ENCODE measurements around the gene SOX13. TPM values are rescaled to one million over a fixed set of nuclear protein-coding genes. Genes with fewer than 3 reads are reported as not detected.

SOX13 gene
- total RNA-seq, 4 donors from 2014 or later: 10.8 to 52.0 (median 18.7) TPM

DNA sequence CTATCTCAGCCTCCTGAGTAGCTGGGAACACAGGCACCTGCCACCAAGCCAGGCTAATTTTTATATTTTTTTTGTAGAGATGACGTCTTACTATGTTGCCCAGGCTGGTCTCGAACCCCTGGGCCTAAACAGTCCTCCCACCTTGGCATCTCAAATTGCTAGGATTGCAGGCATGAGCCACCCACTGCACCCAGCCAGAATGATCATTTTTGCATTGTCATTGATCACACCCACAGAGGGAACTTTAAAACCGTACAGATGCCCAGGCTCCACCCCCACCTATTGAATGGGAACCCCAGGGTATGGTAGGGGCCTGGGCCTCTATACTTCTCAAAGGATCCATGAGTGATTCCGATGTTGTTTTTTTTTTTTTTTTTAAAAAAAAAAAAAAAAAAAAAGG is 42.2 kb downstream of the SOX13 start:
- TF ChIP-seq, protein P1, sequence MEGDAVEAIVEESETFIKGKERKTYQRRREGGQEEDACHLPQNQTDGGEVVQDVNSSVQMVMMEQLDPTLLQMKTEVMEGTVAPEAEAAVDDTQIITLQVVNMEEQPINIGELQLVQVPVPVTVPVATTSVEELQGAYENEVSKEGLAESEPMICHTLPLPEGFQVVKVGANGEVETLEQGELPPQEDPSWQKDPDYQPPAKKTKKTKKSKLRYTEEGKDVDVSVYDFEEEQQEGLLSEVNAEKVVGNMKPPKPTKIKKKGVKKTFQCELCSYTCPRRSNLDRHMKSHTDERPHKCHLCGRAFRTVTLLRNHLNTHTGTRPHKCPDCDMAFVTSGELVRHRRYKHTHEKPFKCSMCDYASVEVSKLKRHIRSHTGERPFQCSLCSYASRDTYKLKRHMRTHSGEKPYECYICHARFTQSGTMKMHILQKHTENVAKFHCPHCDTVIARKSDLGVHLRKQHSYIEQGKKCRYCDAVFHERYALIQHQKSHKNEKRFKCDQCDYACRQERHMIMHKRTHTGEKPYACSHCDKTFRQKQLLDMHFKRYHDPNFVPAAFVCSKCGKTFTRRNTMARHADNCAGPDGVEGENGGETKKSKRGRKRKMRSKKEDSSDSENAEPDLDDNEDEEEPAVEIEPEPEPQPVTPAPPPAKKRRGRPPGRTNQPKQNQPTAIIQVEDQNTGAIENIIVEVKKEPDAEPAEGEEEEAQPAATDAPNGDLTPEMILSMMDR (IDR thresholded peaks at IDR 0.05): no peak
- DNase-seq (ENCODE audit: low spot score) (no peak), ATAC-seq (ENCODE audit: low FRiP score) (no peak)

DNA sequence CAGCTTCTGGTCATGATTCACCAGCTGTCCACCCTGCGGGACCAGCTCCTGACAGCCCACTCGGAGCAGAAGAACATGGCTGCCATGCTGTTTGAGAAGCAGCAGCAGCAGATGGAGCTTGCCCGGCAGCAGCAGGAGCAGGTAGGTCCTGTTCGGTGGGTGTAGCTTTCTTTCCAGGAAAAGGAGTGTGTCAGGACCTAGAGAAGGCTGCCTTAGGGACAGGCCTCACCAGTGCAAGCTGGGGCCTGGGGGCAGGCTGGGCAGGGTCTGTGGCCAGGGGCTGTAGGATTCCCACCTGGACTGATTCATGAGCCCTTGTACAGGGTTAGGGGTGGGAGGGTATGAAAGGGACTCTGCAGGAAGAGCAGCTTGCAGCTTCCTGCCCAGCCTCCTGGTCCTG is 43.6 kb downstream of the SOX13 start:
- ATAC-seq (ENCODE audit: low FRiP score) (no peak), DNase-seq (ENCODE audit: low spot score) (no peak)
- TF ChIP-seq, protein P1 (IDR thresholded peaks at IDR 0.05): no peak

- ATAC-seq (ENCODE audit: low FRiP score): no peak
- TF ChIP-seq, protein P1 (IDR thresholded peaks at IDR 0.05): no peak
Observed at GRCh38 chr1:204121840-204122555, 49.1 kb downstream of the SOX13 start.

GRCh38 chr1:204123376-204123775 is 50.5 kb downstream of the SOX13 start:
- ATAC-seq (ENCODE audit: low FRiP score) (no peak), DNase-seq (ENCODE audit: low spot score) (no peak)
- TF ChIP-seq, protein P1 (IDR thresholded peaks at IDR 0.05): no peak

More at GRCh38 chr1:204121840-204122555, 49.1 kb downstream of the SOX13 start:
- no peak for DNase-seq (ENCODE audit: low spot score)

DNA sequence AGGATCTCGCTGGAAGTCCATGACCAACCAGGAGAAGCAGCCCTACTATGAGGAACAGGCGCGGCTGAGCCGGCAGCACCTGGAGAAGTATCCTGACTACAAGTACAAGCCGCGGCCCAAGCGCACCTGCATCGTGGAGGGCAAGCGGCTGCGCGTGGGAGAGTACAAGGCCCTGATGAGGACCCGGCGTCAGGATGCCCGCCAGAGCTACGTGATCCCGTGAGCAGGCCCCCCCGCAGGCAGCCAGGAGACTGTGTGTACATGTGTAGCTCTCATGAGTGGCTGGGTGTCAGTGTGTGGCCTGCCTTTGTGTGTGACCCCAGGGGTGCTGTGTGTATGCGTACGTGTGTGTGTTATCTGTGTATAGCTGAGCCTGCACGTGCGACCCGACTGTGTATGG is 51.7 kb downstream of the SOX13 start:
- DNase-seq (ENCODE audit: low spot score) (no peak), ATAC-seq (ENCODE audit: low FRiP score) (no peak)
- TF ChIP-seq, protein P1 (IDR thresholded peaks at IDR 0.05): no peak

DNA sequence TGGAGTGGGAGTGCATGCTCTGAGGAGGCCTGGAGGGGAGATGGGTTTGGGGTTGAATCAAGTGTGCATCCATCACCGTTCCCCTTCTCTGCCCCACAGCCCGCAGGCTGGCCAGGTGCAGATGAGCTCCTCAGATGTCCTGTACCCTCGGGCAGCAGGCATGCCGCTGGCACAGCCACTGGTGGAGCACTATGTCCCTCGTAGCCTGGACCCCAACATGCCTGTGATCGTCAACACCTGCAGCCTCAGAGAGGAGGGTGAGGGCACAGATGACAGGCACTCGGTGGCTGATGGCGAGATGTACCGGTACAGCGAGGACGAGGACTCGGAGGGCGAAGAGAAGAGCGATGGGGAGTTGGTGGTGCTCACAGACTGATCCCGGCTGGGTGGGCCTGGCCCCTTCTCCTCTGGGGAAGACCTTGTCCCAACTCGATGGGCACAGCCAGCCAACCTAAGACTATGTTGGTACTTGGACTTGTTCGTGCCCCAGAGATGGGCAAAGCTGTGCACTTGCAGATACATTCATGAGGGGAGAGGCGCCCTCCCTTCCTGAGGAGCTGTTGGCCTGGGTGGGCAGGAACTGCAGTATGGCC is 52.9 kb downstream of the SOX13 start:
- DNase-seq (ENCODE audit: low spot score) (no peak), ATAC-seq (ENCODE audit: low FRiP score) (no peak)
- TF ChIP-seq, protein P1 (IDR thresholded peaks at IDR 0.05): no peak

DNA sequence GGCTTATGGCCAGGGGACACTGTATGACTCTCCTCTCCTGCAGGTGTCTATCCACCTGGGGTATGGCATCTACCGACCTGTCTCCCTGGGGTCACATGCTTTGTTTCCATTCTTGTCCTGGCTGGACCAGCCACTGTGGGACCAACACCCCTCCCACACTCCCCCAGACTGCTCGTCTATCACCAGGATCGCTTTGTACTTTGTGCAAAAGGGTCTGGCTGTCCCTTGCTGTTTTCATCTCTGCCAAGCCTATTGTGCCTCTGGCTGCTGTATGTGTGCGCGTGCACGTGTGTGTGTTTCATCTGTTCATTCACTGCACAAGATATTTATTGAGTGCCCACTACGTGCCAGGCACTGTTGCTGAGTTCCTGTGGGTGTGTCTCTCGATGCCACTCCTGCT is 53.5 kb downstream of the SOX13 start:
- DNase-seq (ENCODE audit: low spot score) (no peak), ATAC-seq (ENCODE audit: low FRiP score) (no peak)
- TF ChIP-seq, protein P1 (IDR thresholded peaks at IDR 0.05): no peak
